ENCODE measurements around the gene NF2.
A peak's percentile ranks its signal among the peaks of the same experiment; 100 is the strongest.
"Not testable (repeated sequence)": the region's sequence is repeated elsewhere in the genome, so short reads cannot be mapped to it uniquely, and the experiment has no call there.

Gene NF2

DNA sequence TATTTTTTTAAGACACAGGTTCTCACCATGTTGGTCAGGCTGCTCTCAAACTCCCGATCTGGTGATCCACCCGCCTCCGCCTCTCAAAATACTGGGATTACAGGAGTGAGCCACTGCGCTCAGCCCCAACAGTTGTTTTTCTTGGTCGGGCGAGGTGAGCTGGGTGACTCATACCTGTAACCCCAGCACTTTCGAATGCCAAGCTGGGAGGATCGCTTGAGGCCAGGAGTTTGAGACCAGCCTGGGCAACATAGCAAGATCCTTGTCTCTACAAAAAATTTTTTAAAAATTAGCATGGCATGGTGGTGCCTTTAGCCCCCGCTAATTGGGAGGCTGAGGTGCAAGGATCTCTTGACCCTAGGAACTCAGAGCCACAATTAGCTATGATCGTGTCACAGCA is 7.0 kb upstream of the NF2 start:
- no peak for DNase-seq (ENCODE audit: low read depth)

DNA sequence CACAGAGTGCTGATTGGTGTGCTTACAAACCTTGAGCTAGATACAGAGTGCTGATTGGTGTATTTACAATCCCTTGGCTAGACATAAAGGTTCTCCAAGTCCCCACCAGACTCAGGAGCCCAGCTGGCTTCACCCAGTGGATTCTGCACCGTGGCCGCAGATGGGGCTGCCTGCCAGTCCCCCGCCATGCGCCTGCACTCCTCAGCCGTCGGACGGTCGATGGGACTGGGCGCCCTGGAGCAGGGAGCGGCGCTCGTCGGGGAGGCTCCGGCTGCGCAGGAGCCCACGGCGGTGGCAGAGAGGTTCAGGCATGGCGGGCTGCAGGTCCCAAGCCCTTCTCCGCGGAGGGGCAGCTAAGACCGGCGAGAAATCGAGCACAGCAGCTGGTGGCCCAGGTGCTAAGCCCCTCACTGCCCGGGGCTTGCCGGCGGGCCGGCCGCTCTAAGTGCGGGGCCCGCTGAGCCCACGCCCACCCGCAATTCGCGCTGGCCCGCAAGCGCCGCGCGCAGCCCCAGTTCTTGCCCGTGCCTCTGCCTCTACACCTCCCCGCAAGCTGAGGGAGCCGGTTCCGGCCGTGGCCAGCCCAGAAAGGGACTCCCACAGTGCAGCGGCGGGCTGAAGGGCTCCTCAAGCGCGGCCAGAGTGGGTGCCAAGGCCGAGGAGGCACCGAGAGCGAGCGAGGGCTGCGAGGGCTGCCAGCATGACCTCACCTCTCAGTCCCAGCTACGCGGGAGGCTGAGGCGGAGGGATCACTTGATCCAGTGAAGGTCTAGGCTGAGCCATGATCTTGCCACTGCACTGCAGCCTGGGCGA is 5.4 kb upstream of the NF2 start:
- not testable (repeated sequence) for DNase-seq (ENCODE audit: low read depth)

DNA sequence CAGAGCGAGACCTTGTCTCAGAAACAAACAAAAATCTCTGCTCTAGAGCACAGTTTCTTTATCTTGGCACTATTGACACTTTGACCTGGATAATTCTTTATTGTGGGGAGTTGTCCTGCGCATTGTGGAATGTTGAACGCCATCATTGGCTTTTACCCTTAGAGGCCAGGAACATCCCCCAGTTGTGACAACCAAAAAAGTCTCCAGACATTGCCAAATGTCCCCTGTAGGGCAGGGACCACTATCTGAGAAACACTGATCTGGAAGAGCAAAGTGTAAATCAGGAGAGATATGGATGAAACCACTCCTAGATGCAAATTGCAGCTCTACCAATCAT is 4.8 kb upstream of the NF2 start:
- DNase-seq (ENCODE audit: low read depth) = no peak

DNA sequence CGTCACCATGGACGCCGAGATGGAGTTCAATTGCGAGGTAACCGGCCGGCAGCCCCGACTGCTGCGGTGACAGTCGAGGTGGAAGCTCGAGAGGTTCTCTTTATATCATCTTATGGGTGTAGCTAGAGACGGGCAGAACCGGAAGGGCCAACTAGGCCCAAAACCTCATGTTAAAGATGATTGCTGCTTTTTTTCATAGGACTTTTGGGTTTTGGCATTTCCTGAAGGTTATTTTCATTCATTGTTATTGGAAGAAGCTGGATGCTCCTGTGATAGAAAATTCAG is 585 bp downstream of the NF2 start:
- DNase-seq (ENCODE audit: low read depth) = peak; percentile 63

DNA sequence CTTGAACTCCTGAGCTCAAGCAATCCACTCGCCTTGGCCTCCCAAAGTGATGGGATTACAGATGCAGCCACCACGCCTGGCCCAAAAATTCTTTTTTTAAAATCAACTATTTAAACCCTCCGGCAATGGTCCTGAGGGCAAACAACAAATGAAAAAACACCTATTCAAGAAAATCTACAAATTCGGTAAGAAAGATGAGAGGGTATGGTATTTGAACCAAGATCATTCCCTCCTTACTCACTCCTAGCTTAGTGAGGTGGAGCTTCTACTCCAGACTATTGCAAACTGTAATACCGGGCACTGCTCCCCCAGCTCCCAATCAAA is 2.1 kb downstream of the NF2 start:
- no peak for DNase-seq (ENCODE audit: low read depth)

DNA sequence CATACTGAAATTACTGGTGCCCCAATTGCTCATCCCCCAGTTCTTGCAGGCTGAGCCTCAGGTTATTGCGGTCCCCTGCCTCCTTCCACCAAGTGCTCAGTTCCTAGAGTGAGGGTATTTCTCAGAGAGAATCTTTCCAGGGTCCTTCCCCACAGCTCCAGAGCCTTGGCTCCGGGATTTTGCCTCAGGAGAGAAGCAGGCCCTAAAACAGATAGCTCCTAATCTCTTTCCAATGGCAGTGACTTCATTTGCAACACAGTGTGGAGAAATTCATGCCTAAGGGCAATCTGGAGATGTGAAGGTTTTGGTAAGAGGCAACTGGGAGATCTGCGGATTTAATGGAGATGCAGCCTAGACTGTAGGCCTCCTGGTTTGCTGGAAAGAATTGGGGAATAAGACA is 2.9 kb downstream of the NF2 start:
- no peak for DNase-seq (ENCODE audit: low read depth)

DNA sequence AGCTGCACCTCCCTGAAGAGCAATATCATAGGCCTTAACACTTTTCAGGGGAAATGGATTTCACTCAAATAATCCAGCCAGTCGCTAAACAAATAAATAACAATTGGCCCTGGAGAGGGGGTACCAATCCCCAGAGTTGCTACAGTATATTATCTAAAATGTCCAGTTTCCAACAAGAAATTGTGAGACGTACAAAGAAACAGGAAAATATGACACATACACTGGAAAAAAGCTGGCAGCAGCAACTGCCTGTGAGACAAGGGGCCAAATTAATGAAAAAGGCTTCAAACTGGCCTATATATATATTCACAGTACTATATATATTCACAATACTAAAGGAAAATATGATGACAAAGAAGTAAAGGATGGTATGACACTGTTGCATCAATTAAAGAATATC is 4.0 kb downstream of the NF2 start:
- DNase-seq (ENCODE audit: low read depth) = no peak

DNA sequence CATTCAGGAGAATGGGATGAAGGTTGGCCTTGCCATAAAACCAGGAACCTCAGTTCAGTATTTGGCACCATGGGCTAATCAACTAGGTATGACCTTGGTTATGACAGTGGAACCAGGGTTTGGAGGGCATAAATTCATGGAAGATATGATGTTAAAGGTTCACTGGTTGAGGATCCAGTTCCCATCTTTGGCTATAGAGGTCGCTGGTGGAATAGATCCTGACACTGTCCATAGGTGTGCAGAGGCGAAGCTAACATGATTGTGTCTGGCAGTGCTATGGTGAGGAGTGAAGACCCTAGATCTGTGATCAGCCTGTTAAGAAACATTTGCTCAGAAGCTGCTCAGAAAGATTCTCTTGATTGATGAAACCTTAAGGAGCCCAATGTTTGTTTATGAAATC is 5.7 kb downstream of the NF2 start:
- DNase-seq (ENCODE audit: low read depth) = peak; percentile 40

DNA sequence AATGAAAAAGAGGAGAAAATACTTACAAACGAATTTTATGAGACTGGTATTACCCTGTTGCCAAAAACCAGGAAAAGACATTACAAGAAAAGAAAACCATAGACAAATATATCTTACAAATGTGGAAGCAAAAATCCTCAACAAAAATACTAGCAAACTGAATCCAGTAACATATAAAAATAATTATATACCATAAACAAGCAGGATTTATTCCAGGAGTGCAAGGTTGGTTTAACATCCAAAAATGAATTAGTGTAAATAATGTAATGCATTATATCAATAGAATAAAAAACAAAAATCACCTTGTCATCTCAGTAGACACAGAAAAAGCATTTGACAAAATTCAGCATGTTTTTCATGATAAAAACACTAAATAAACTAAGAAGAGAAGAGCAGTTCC is 7.3 kb downstream of the NF2 start:
- DNase-seq (ENCODE audit: low read depth) = no peak

DNA sequence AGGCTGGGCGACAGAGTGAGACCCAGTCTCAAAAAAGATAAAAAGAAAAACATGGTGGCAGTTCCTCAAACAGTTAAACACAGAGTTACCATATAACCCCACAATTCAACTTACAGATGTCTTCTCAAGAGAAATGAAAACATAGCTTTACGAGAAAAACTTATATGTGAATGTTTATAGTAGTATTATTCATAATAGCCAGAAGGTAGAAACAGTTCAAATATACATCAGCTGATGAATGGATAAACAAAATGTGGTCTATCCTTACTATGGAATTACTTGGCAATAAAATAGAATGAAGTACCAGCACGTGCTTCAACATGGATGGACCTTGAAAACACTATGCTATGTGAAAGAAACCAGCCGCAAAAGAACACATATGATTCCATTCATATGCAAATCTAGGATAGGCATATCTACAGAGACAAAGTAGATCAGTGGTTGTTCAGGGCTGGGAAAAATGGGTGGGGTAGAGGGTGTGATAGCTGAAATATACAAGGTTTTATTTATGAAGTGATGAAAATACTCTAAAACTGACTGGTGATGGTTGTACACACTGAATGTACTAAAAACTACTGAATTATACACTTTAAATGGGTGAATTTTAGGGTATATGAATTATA is 12.4 kb downstream of the NF2 start:
- DNase-seq (ENCODE audit: low read depth) = peak; percentile 39

DNA sequence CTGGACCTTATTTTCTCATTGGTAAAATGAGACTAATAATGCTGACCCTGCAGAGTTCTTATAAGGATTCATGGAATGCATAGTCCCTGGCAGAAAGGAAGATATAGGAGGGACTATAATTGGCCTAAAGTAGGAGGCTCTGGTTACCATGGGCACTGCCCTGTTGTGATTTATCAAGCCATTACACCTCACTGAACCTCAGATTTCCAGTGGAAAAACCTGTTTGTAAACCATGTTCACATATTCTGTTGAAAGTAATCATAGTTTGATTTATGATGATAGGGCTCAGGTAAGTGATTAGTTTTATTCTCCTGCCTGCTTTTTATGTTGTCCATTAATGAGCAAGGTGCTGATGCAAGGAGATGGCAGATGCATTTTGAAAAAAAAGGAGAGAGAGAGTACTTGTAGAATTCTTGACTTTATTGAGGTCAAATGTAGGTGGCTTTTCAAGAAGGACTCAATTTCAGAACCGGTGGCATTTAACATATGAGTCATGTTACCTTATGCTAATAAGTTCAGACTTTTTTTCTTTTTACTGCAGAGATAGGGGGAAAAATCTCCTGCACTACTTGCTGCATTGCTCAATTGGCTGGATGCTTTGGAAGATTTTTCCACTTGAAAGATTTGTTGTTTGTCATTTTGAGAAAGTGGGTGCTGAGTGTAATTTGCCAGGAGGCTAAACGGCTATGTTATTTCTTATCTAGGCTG is 14.6 kb downstream of the NF2 start:
- DNase-seq (ENCODE audit: low read depth) = peak; percentile 65

DNA sequence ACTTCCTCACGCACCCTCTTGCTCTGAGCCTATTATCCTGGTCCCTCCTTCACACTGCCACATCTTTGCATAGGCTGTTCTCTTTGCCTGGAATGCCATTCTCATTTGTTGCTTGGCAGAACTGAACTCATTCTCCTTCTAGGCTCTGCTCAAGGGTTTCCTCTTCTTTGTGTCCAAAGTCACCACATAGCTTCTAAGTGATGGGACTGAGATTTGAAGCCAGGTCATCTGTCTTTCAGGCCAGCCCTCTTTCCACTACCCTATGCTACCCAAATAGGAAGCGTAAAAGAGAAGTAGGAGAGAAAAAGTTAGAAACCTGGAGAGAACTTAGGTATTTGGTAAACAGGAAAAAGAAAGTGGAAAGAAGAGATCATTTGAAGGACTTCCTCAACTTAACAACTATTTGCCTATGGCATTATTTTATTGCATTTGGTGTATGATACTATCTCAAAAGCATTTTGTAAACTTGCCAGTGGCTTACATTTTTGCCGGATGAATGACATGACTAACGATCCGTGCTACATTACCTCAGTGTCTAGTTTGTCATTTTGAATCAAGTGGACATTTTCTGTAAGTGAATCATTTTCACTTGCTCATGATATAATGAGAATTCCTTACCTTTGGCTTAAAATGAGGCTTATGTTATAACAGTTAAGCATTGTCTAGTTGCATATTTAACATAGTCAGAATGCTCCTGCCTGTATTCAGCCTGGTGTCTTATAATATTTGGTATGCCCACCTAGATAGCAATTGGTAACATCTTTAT is 18.5 kb downstream of the NF2 start:
- peak; percentile 99 for DNase-seq (ENCODE audit: low read depth)

DNA sequence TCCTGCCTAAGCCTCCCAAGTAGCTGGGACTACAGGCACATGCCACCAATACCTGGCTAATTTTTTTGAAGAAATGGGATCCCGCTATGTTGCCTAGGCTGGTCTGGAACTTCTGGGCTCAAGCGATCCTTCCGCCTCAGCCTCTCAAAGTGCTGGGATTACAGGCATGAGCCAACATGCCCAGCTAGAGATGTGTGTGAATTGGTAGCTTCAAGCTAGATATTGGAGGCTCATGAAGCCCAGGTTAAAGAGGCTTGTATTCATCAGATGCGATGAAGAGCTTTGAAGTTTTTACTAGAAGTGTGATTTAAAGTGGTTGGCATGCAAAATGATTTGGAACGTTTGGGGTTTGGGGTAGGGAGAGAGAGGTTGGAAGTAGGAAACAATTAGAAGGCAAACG is 19.6 kb downstream of the NF2 start:
- no peak for DNase-seq (ENCODE audit: low read depth)

DNA sequence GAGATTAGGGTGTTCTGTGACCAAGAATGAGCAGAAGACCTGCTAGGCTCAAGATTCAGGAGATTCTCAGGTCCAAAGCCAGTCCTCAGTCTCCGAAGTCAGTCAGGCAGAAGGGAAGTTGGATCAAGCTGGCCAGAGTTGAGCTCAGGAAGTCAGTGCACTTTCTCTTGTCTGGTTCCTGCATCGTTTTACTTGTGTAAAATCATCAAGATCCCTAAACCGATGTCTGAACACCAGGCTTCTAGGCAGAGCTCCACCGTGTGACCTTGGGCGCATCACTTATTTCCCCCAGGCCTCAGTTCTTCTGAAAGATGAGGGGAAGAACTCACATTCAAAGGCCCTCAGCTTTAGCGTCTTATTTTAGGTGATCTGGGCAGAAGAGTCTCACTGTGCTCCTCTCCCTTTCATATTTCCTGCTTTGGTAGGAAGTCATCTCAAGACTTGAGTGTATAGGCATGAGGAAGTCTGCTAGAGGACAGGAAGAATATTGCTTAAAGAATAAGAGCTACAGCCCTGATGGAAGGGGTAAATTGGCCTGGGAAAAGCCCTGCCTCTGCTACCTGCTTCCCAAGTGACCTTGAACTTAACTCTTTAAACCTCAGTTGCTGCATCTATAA is 20.2 kb downstream of the NF2 start:
- DNase-seq (ENCODE audit: low read depth) = peak; percentile 34

DNA sequence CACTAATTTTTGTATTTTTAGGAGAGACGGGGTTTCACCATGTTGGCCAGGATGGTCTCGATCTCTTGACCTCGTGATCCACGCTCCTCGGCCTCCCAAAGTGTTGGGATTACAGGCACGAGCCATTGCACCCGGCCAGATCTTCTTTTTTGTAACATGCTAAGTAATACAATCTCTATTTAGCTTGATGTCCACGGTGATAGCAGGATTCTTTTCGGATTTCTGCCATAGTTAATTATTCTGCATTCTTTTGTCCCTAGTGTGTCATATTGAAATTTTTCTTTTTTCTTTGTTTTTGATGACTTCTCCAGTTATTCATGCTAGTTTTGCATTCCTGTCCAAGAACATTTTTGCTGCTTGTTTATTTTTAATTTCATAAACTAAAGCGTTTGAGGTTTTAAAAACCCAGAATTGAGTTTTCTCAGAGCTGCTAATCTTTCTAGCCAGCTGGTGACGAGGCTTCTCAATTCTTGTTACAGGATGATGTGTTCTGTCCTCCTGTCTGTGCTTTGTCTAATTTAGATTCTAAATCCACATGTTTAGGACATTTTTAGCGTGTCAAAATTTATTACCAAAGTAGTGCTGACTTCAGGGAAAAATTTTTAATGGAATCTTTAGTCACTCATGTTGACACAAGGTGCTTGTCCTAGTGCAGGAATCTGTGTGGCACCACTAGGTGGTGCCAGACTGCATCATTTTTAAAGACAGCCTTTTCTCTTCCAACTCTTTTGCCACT is 21.8 kb downstream of the NF2 start:
- peak; percentile 87 for DNase-seq (ENCODE audit: low read depth)

DNA sequence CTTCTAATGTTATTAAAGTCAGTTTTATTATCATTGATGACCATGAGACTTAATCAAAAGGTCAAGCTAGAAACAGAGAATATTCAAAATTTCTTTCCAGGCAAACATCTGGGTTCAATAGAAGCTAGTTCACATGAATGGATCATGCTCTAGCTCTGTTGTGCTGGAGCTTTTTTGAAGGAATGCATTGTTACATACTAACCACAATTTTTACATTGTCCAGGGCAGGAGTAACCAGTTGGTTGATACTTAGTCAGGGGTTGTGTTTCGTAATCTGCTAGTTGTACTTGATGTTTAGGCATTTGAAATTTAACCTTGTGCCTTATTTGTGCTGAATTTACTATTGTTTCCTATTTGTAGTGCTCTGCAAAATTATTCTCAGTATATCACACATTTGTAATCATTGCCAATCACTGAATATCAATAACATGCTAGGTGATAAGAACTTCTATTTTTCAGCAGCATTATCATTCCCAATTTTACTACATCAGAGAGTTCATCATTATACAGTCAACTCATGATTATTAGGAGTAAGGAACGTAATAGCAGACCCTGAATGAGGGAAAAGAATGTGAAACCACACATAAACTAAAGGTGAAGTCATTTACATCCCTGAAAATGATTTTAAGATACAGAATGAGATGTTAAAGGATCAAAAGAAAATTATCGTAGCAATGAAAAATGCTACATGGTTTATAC is 23.2 kb downstream of the NF2 start:
- DNase-seq (ENCODE audit: low read depth) = peak; percentile 92

DNA sequence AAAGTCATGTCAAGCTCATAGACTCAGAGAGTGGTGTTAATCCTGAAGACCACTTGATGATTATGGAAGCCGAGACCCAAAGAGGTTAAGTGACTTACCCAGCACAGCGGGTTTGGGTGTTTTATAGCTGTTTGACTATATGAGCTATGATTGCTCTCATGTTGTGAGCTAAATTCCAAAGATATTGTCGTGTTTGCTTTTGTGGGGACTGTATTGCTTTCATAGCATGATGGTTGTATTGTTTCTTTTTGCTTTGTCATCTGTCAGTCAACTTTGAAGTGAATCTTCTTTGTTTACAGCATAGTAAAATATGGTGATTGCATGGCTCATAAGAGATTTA is 23.7 kb downstream of the NF2 start:
- no peak for DNase-seq (ENCODE audit: low read depth)

DNA sequence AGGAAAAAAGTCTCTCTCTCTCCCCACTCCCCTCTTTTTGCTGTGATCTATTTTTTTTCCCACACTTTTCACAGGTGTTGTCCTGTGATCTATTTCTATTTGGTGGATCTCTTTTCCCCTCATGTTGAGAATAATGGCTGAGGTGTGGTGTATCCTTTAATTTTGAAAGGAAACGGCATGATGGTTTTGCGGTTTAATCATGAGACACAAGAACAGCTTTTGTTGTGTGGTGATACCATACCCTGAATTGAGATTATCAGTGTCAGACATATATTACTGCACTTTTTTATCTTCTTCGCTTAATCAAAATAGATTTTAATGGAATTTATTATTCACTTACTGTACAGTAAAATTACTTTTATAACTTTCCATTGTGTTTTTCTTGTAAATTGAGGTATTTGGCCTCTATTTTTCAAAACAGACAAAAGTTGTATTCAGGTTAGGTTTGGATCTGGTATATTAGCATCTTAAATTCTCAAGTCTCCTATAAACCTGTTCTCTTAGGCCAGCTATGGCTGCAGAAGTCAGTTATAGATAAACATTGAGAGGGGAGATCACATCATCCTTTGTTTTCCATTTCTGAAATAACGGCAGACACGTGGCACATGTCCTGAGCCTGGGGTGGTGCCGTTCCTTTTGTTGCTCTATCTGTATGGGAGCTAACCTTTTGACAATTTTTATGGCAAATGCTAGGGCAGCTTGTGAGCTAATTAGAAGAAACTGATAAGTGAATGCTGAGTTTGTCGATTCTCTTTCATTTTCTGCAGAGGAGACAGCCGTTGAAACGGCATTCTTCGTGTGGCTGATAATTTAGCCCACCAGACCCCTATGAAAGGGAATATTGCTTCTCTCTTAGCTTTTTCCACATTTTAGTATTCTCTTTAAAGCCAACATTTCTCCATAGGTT is 25.8 kb downstream of the NF2 start:
- DNase-seq (ENCODE audit: low read depth) = no peak

DNA sequence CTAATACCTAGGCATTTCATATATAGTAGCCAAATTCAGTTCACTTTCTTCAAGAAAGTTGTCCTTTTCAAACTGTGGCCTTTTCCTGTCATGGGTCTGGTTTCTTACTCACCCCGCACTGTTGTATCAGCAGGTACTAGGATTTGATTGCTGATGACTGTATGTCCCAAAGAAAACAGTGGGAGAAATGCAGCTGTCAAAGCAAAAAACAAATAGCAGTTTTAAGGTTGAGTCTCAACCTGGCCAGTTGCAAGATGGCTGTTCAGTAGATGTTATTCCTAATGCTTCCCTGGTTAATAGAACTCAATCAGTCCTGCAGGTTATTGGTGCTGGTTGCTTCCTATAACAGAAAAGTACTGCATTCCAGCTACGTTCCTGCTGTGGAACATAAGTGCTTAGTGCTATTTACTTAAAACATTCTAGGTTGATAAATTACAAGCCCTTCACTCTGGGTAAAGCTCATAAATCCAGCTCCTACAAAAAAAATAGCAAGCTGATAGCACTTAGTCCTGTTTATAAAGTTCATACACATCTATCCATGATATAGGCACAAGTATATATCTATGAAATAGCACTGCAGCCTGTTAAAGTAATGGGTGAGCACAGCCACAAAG is 26.6 kb downstream of the NF2 start:
- DNase-seq (ENCODE audit: low read depth) = no peak

DNA sequence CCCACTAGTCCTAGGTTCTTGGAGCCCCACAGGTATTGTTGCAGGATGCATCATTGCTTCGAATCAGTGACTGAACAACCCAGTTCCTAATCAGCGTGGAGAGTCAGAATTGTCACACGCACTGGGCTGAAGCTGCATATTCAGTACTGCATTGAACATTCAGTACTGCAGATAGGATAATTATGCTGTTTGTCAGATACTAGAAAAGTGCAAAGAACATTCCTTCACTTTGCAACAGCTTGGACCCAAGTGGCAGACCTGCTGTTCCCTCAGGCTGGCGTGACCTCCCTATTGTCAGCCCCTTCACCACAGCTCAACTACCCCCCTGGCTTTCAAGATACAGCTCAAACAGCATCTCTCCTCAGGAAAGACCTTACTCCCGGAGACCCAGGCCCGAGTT is 27.6 kb downstream of the NF2 start:
- no peak for DNase-seq (ENCODE audit: low read depth)
